ENCODE data around the gene ABCA4.

The ABCA4 gene

GRCh38 chr1:94084085-94084484 is 36.9 kb downstream of the ABCA4 start:
- DNase-seq (ENCODE audit: low read depth in 2 of 2, low spot score in 1 of 2) = no peak

GRCh38 chr1:94083681-94084080 is 37.3 kb downstream of the ABCA4 start:
- DNase-seq (ENCODE audit: low read depth in 2 of 2, low spot score in 1 of 2) = no peak

DNA sequence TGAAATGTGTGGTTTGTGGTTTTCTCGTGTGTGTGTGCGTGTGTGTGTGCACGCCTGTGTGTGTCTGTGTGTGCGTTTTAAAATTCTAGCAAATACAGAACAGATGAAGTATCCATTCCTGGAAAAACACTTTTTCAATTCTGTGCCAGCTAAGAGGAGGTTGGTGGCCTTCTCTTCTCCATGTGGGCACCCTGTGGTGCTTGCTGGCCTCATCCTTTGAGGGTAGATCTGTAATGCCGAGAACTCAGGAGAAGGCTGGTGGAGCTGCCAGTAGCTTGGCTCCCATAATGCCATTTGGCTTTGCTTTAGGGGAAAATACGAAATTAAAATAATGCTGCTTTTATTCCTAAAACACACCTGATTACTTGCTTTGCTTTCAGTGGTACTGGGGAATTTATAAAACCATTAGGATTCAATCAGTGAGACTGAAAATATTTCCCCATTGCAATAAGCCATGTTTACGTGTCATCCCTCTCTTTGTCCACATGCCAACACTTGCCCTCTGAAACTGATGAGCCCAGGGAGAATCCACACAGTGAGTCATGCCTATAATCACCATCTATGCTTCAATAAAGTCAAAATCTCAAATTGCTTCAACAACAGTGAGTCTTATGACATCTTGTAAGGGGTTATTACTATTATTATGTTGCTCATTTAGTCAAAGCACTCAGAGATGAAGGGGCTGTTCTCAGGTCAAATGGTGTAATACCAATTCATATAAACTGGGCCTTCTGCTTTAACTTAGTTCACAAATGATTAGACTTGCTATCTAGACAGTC is 39.2 kb downstream of the ABCA4 start:
- DNase-seq (ENCODE audit: low read depth in 2 of 2, low spot score in 1 of 2) = no peak

DNA sequence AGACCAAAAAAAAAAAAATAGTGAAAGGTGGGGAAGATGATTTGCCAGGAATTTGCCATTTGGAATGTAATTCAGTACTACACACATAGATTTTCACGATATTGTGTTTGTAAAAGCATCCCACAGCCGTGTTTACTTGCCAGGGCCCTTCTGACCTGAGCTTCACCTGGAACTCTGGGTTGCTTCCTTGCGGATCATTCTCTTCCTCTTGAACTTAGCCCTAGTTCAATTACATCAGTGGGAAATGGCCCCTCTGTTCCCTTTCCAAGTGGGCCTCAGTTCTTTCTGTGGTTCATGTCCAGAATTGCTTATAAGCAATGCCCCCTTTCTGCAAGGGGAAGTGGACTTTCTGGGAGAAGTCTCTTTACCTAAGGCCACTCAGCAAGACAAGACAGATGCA is 41.0 kb downstream of the ABCA4 start:
- no peak for DNase-seq (ENCODE audit: low read depth in 2 of 2, low spot score in 1 of 2)

DNA sequence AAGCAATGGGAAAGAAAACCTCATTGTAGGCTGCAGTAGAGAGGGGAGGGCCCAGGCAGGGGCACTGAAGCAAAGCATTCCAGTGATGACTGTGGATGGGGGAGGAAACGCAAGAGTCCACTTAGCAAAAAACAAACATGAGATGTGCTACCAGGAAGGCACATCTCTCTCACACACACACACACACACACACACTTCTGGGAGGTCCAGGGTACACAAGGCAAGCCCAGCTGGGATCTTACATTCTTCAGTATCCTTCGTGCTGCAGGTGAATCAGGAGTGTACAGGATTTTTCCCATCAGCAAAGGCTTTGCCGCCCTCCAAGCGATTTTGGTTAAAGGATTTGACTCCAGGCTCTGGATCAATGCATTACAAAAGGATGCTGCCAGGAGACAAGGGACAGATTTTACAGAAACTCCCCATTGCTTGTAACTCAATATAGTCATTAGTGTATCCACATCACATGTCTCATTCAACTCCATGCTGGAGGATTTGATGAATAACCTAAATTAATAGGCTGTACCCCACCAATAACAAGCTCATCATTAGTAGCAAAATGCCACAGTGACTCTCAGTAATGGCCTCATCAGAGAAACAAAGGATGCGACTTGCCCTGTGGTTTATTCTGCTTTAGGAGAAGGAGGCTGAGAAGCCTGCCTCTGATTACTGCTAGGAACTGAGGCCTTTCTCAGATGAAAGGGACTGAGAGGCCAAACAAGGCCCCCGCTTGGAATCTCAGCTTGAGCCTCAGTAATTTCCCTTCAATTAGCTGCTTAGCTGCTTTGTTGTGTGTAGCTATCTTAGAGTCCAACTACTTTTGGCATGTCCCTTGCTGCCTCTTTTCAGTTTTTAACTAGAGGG is 41.6 kb downstream of the ABCA4 start:
- no peak for DNase-seq (ENCODE audit: low read depth in 2 of 2, low spot score in 1 of 2)

- DNase-seq (ENCODE audit: low read depth in 2 of 2, low spot score in 1 of 2) = no peak
These were observed 48.0 kb downstream of the ABCA4 start for GRCh38 chr1:94072840-94073522.

DNA sequence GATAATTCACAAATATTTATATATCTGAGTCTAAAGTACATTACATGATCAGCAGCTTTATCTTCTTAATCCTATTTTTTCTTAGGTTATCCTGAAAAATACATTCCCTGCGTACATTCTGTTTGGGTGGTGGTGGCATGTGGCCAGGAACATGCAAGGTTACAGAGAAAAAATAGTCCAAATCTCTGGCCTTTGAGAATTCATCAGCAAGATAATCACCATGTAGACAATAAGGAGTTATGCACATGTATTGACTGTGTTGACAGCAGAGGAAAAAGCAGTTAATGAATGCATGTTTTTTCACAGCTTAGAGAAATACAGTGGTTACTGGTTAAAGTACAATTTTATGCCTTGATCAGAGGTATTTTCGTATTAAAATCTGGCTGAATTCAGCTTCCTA is 49.0 kb downstream of the ABCA4 start:
- no peak for DNase-seq (ENCODE audit: low read depth in 2 of 2, low spot score in 1 of 2)

GRCh38 chr1:94071391-94071790 is 49.6 kb downstream of the ABCA4 start:
- DNase-seq (ENCODE audit: low read depth in 2 of 2, low spot score in 1 of 2) = no peak

DNA sequence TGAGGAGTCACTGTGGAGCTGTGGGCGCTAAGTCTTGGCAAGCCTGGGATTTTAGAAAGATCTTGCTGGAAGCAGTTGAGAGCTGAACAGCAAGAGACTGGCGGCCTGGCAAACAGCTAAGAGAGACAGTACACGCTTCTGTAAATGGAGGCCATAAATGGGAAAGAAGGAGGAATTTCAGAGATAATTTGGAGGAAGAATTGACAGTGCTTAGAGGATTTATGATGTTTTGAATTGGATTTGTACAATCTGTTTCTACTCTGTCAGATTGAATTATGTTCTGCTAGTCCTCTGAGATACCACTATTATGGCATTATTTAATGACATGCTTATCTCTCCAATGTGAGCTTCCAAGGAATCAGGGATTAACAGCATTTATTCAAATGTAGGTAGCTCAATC is 50.1 kb downstream of the ABCA4 start:
- no peak for DNase-seq (ENCODE audit: low read depth in 2 of 2, low spot score in 1 of 2)

DNA sequence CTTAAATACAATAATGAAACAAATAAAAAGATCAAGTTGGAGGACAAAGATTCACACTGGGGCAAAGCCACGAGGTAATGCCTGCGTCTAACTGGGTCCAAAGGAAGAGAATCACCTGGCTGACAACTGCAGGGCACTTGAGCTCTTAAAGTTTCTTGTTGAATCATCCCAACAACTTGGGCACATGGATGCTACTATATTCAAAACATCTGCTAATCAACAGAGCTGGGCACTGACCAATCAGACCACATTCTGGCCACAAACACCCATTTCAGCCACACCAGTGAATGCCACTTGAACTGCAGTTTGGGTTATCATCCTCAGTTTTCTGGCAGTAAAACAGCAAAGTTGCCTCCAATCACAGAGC is 51.0 kb downstream of the ABCA4 start:
- DNase-seq (ENCODE audit: low read depth in 2 of 2, low spot score in 1 of 2) = no peak

GRCh38 chr1:94068999-94069918 is 51.7 kb downstream of the ABCA4 start:
- no peak for DNase-seq (ENCODE audit: low read depth in 2 of 2, low spot score in 1 of 2)

GRCh38 chr1:94068096-94068998 is 52.6 kb downstream of the ABCA4 start:
- no peak for DNase-seq (ENCODE audit: low read depth in 2 of 2, low spot score in 1 of 2)

GRCh38 chr1:94067196-94067595 is 53.8 kb downstream of the ABCA4 start:
- DNase-seq (ENCODE audit: low read depth in 2 of 2, low spot score in 1 of 2) = no peak

DNA sequence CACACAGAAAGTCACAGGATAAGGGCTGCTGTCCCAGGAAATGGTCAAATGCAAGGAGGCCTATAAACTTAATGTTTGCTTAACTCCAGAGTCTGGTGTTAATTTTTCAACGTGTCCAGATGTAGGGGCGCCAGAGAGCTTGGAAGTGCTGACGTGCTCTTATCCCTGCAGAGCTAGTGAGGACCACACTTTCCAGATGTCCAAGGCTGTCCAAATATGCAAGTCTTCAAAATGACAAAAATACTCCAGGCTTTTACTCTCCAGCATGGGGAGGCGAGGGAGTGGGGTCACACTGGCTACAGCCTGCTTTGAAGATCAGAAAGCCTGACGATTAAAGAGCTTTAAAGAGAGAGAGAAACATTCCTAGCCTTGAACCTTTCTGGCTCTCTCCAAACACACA is 57.6 kb downstream of the ABCA4 start:
- DNase-seq (ENCODE audit: low read depth in 2 of 2, low spot score in 1 of 2) = no peak

DNA sequence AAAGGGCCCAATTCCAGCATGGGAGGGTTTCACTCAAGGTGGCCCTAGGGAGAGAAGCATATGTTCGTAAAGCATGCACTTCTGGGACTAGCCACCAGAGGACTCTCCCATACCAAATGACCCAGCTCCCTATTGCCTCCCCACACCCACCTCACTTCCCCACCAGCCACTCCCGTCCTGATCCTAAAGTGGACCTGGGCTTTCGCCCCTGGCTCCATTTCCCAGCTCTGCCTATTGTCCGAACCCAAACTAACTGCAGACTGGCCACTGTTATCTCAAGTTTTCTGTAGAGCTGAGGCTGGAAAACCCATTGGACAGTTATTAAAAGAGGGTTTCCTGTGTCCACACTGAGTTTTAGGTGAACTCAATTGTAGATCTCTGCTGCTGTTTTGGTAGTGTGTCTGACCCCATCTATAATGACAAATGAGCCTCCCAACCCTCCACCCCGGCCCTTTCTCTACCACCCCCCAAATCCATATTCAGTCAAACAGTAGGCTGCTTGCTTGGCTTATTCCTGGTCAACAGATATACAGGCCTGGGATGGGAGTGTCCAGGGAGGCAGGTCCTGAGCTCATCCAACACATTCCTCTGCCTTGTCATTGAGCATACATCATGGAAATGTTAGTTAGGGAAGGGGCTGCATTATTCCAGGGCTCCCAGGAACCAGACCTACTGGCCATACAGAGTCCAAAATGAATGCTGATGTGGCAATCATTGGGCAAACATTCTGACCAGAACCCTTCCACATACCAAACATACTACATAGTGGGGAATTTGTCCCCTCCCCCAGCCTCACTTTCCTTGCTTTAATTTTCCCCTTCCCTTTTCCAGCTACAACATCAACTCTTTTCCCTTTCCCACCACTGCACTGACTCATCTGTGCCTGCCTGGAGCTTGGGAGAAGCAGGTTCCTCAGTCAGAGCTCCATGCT is 59.2 kb downstream of the ABCA4 start:
- DNase-seq (ENCODE audit: low read depth in 2 of 2, low spot score in 1 of 2) = no peak

GRCh38 chr1:94060720-94061119 is 60.2 kb downstream of the ABCA4 start:
- no peak for DNase-seq (ENCODE audit: low read depth in 2 of 2, low spot score in 1 of 2)

DNA sequence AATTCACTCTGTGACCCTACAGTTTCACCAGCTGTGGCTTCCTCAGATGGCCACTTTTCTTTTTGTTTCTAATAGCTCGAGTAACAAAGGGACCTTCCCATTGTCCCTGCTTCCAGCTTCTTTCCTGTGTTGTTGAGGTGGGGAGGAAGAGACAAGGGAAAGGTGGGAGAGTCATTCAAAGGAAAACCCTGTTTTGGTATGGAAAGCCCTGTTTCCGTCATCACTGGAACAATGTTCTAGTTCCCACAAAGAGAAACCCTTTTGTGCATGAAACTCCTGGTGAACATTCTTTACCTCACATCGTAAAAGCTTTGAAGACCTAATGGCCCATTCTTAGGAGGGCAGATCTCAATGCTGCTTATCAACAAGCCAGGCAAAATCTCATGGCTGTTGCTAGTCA is 62.2 kb downstream of the ABCA4 start:
- DNase-seq (ENCODE audit: low read depth in 2 of 2, low spot score in 1 of 2) = no peak

GRCh38 chr1:94056996-94057395 is 64.0 kb downstream of the ABCA4 start:
- DNase-seq (ENCODE audit: low read depth in 2 of 2, low spot score in 1 of 2) = no peak

GRCh38 chr1:94056171-94056570 is 64.8 kb downstream of the ABCA4 start:
- no peak for DNase-seq (ENCODE audit: low read depth in 2 of 2, low spot score in 1 of 2)

Measured in stimulated activated CD8-positive, alpha-beta memory T cell treated with anti-CD3 and anti-CD28 coated beads, Interleukin-4, amount 100 ng/mL, for 4 hours (primary cell).